HepG2 (cell line): Measurements from ENCODE around the gene SLC4A7. TPM values are rescaled to one million over a fixed set of nuclear protein-coding genes. Genes with fewer than 3 reads are reported as not detected.

ENCODE experiments used
- ARNT2 ChIP-seq: sonication (generic); formaldehyde crosslinking; IDR thresholded peaks from 2 replicates; pipeline ENCODE4 v1.8.0; 2022; ENCODE audit warnings: mild to moderate bottlenecking, low read depth, missing genetic modification reagents, moderate library complexity
- CREM ChIP-seq, 2 experiments: sonication (generic) in 1 of 2; formaldehyde crosslinking in 1 of 2; IDR thresholded peaks; 2 replicates each; pipeline versions ENCODE4 v1.4.0 to v1.6.1; 2016 to 2020; ENCODE audit warnings: antibody characterized with exemption in 1 of 2, mild to moderate bottlenecking in 1 of 2, missing genetic modification reagents in 1 of 2
- FOXK2 ChIP-seq: fragments of 450-650 bp; IDR thresholded peaks from 2 replicates; pipeline ENCODE4 v1.6.1; 2016
- KMT2A ChIP-seq: sonication (generic); formaldehyde crosslinking; IDR thresholded peaks from 2 replicates; pipeline ENCODE4 v1.4.0; 2020; ENCODE audit warnings: missing genetic modification reagents
- MBNL3 ChIP-seq: fragments of 250-450 bp; sonication (Bioruptor Pico); conservative IDR thresholded peaks from 2 replicates; pipeline ENCODE4 v1.8.0; 2022; ENCODE audit warnings: mild to moderate bottlenecking, inconsistent platforms
- NFE2L2 ChIP-seq: fragments of 150-350 bp; IDR thresholded peaks from 2 replicates; pipeline ENCODE4 v1.6.1; 2014; ENCODE audit warnings: low read length
- NR2F1 ChIP-seq, 2 experiments: fragments of 450-650 bp in 1 of 2; formaldehyde crosslinking in 1 of 2; IDR thresholded peaks; 2 replicates each; pipeline versions ENCODE4 v1.5.0 to v1.6.1; 2016 to 2020; ENCODE audit warnings: mild to moderate bottlenecking in 1 of 2, missing compliant biosample characterization in 1 of 2, missing genetic modification reagents in 1 of 2, moderate library complexity in 1 of 2
- PHF8 ChIP-seq: sonication (generic); formaldehyde crosslinking; IDR thresholded peaks from 2 replicates; pipeline ENCODE4 v1.5.0; 2020; ENCODE audit warnings: missing genetic modification reagents
- THAP11 ChIP-seq: IDR thresholded peaks from 2 replicates; pipeline ENCODE4 v1.6.1; 2016; ENCODE audit warnings: missing biosample characterization, missing genetic modification reagents
- ZFP36L2 ChIP-seq: sonication (generic); formaldehyde crosslinking; IDR thresholded peaks from 2 replicates; pipeline ENCODE4 v1.4.0; 2020; ENCODE audit warnings: missing genetic modification reagents
- ZNF24 ChIP-seq: fragments of 450-650 bp; IDR thresholded peaks from 2 replicates; pipeline ENCODE4 v1.6.1; 2017; ENCODE audit warnings: antibody characterized with exemption, mild to moderate bottlenecking
- ZNF343 ChIP-seq: sonication (generic); formaldehyde crosslinking; IDR thresholded peaks from 2 replicates; pipeline ENCODE4 v1.4.0; 2020; ENCODE audit warnings: mild to moderate bottlenecking, missing genetic modification reagents
- ZNF713 ChIP-seq: sonication (generic); formaldehyde crosslinking; IDR thresholded peaks from 2 replicates; pipeline ENCODE4 v1.4.0; 2020; ENCODE audit warnings: mild to moderate bottlenecking, missing genetic modification reagents
- ZNF883 ChIP-seq: sonication (generic); formaldehyde crosslinking; IDR thresholded peaks from 2 replicates; pipeline ENCODE4 v1.5.1; 2020; ENCODE audit warnings: mild to moderate bottlenecking, missing genetic modification reagents; ENCODE audit errors: not compliant biosample characterization
- polyA plus RNA-seq, 8 experiments: library from polyadenylated mRNA; depleted of rRNA in 3 of 8; stranded (reverse) in 7 of 8; unstranded in 1 of 8; fragments of >200 nt; fragmentation: Illumina TruSeq in 4 of 8; extraction: Trizol in 4 of 8; gene quantifications; 2 replicates each; pipeline versions ENCODE4 v1.2.1 to v1.2.3, GENCODE V29; 2011 to 2016; ENCODE audit warnings: low read depth in 4 of 8, missing spikeins in 1 of 8, mixed read lengths in 1 of 8; ENCODE audit not compliant: insufficient read depth in 1 of 8
- total RNA-seq, 5 experiments: library from RNA; depleted of rRNA; stranded (reverse); fragments of >200 nt; fragmentation: Illumina TruSeq; extraction: Trizol; gene quantifications; 2 replicates each; pipeline ENCODE4 v1.2.3, GENCODE V29; 2016; ENCODE audit warnings: low read depth in 1 of 5
- TF ChIP-seq, protein P1 (sequence below): sonication (generic); formaldehyde crosslinking; IDR thresholded peaks from 2 replicates; pipeline ENCODE4 v1.9.0; 2021; ENCODE audit warnings: mild to moderate bottlenecking, missing genetic modification reagents
- TF ChIP-seq, protein P2 (sequence below): sonication (generic); formaldehyde crosslinking; IDR thresholded peaks from 2 replicates; pipeline ENCODE4 v1.4.0; 2020; ENCODE audit warnings: mild to moderate bottlenecking, low read depth, missing genetic modification reagents
- TF ChIP-seq, protein P3 (sequence below): sonication (generic); formaldehyde crosslinking; IDR thresholded peaks from 2 replicates; pipeline ENCODE4 v1.8.0; 2023; ENCODE audit warnings: mild to moderate bottlenecking, missing genetic modification reagents

SLC4A7 gene
- total and polyA plus RNA-seq, 2 of the 13 experiments (the other 11 are each of a cell fraction or from before 2014, with no cell fraction given) = 16.4 to 43.8 TPM

DNA sequence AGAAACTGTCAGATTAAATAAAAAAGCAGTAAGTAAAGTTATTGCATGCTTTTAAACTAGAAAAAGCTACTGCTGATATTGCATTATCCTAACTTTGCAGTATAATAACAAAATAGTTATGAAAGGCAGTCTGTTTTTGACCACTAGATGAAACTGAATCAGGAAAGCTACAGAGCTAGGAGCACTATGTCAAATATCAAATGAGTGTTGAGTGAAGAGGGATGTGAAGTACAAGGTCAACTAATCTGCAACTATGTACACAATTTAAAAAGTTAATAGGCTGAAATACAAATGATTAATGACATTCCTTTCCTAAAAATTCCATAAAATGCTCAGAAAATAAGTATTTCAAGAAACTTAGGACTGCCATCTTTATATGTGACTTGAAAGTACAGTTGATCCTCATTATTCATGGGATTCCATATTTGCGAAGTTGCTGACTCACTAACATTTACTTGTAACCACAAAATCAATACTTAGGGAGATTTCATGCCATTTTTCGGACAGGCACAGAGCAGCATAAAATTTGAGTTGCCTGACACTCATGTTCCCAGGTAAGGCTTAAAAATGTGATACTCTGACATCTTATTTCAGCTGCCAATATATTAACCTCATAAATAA lies 34.5 kb downstream of the SLC4A7 start (continued):
- TF ChIP-seq, protein P1, sequence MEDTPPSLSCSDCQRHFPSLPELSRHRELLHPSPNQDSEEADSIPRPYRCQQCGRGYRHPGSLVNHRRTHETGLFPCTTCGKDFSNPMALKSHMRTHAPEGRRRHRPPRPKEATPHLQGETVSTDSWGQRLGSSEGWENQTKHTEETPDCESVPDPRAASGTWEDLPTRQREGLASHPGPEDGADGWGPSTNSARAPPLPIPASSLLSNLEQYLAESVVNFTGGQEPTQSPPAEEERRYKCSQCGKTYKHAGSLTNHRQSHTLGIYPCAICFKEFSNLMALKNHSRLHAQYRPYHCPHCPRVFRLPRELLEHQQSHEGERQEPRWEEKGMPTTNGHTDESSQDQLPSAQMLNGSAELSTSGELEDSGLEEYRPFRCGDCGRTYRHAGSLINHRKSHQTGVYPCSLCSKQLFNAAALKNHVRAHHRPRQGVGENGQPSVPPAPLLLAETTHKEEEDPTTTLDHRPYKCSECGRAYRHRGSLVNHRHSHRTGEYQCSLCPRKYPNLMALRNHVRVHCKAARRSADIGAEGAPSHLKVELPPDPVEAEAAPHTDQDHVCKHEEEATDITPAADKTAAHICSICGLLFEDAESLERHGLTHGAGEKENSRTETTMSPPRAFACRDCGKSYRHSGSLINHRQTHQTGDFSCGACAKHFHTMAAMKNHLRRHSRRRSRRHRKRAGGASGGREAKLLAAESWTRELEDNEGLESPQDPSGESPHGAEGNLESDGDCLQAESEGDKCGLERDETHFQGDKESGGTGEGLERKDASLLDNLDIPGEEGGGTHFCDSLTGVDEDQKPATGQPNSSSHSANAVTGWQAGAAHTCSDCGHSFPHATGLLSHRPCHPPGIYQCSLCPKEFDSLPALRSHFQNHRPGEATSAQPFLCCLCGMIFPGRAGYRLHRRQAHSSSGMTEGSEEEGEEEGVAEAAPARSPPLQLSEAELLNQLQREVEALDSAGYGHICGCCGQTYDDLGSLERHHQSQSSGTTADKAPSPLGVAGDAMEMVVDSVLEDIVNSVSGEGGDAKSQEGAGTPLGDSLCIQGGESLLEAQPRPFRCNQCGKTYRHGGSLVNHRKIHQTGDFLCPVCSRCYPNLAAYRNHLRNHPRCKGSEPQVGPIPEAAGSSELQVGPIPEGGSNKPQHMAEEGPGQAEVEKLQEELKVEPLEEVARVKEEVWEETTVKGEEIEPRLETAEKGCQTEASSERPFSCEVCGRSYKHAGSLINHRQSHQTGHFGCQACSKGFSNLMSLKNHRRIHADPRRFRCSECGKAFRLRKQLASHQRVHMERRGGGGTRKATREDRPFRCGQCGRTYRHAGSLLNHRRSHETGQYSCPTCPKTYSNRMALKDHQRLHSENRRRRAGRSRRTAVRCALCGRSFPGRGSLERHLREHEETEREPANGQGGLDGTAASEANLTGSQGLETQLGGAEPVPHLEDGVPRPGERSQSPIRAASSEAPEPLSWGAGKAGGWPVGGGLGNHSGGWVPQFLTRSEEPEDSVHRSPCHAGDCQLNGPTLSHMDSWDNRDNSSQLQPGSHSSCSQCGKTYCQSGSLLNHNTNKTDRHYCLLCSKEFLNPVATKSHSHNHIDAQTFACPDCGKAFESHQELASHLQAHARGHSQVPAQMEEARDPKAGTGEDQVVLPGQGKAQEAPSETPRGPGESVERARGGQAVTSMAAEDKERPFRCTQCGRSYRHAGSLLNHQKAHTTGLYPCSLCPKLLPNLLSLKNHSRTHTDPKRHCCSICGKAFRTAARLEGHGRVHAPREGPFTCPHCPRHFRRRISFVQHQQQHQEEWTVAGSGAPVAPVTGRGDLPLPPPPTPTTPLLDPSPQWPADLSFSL (CRISPR knock-in tag) = no peak; the same call in 1 of the 2 replicates
- TF ChIP-seq ARNT2 (no peak), THAP11 (CRISPR knock-in tag) (0 out of 2 replicates have a peak, but pooled peaks have one; percentile 41), PHF8 (CRISPR knock-in tag) (no peak), ZNF883 (CRISPR knock-in tag) (no peak), FOXK2 (no peak), ZNF343 (CRISPR knock-in tag) (no peak), NFE2L2 (peak; percentile 85), ZNF24 (no peak), ZFP36L2 (CRISPR knock-in tag) (no peak), CREM (IDR thresholded peaks at IDR 0.05) (no peak), CREM (CRISPR knock-in tag; IDR thresholded peaks at IDR 0.05) (no peak), ZNF713 (no peak), MBNL3 (CRISPR knock-in tag) (no peak), NR2F1 (CRISPR knock-in tag; IDR thresholded peaks at IDR 0.05) (no peak), KMT2A (CRISPR knock-in tag) (no peak)
- TF ChIP-seq, protein P2, sequence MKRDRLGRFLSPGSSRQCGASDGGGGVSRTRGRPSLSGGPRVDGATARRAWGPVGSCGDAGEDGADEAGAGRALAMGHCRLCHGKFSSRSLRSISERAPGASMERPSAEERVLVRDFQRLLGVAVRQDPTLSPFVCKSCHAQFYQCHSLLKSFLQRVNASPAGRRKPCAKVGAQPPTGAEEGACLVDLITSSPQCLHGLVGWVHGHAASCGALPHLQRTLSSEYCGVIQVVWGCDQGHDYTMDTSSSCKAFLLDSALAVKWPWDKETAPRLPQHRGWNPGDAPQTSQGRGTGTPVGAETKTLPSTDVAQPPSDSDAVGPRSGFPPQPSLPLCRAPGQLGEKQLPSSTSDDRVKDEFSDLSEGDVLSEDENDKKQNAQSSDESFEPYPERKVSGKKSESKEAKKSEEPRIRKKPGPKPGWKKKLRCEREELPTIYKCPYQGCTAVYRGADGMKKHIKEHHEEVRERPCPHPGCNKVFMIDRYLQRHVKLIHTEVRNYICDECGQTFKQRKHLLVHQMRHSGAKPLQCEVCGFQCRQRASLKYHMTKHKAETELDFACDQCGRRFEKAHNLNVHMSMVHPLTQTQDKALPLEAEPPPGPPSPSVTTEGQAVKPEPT = no peak
- TF ChIP-seq, protein P3, sequence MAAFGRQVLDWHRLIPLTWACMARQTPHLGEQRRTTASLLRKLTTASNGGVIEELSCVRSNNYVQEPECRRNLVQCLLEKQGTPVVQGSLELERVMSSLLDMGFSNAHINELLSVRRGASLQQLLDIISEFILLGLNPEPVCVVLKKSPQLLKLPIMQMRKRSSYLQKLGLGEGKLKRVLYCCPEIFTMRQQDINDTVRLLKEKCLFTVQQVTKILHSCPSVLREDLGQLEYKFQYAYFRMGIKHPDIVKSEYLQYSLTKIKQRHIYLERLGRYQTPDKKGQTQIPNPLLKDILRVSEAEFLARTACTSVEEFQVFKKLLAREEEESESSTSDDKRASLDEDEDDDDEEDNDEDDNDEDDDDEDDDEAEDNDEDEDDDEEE = no peak
